ENCODE measurements around the gene RHOT2.

Gene RHOT2

DNA sequence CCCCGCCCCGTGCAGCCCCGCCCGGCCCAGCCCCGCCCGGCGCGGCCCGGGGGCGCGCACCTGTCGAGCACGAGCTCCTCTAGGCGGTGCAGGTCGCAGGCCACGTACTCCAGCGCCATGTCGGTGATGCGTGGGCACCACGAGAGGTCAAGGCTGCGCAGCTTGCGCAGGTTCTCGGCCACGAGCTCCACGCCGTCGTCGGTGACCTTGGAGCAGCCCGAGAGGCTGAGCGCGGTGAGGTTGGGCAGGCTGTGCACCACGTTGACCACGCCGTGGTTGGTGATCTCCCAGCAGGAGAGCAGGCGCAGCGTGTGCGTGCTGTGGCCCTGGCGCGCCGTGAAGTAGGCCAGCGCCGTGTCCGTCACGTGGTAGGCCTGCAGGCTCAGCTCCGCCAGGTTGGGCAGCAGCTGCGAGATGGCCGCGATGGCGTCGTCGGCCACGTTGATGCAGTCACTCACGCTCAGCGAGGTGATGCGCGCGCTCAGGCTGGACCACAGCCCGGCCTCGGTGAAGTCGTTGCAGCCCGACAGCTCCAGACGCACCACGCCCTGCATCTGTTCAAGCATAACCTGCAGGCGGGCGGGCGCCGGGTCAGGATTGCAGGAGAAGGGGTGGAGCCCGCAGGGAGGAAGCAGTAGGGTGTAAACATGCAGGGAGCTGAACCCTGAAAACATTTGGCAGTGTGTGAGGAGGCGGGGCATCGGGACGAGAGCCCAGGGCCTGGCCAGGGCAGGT is 27.6 kb downstream of the RHOT2 start:
- in situ Hi-C loops (cut with MboI; ENCODE audit: low sequenced_read_pairs): no loop called here

DNA sequence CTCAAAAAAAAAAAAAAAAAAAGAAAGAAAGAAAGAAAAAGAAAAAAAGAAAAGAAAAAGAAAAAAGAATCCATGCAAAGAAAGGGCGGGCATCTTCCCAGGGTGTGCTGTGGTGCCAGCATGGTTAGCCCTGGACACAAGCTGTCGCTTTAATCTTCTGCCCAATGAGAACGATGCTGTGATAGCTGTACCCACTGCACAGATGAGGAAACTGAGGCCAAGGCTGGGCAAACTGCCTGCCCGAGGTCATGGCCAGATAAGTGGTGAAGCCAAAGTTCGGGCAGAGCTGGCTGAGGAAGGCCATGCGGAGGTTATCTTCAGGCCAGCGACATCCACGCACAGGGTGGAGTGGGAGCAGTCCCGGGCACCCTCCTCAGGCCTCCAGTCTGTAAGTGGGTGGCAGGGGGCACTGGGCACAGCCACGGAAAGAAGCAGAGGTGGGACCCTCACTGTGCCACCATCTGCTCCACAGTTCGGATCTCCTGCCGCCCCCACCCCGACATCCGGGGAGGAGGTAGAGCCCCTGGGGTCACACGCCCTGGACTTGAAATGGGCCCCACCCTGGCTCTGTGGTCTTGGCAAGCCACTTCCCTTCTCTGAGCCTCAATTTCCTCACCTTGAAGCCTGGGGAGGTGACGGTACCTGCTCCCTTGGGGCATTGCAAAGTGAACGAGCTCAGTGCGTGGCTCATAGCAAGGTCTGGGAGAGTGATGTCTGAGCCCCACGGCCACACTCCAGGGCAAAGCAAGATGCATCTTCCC is 31.2 kb downstream of the RHOT2 start:
- in situ Hi-C loops (cut with MboI; ENCODE audit: low sequenced_read_pairs): no loop called here

DNA sequence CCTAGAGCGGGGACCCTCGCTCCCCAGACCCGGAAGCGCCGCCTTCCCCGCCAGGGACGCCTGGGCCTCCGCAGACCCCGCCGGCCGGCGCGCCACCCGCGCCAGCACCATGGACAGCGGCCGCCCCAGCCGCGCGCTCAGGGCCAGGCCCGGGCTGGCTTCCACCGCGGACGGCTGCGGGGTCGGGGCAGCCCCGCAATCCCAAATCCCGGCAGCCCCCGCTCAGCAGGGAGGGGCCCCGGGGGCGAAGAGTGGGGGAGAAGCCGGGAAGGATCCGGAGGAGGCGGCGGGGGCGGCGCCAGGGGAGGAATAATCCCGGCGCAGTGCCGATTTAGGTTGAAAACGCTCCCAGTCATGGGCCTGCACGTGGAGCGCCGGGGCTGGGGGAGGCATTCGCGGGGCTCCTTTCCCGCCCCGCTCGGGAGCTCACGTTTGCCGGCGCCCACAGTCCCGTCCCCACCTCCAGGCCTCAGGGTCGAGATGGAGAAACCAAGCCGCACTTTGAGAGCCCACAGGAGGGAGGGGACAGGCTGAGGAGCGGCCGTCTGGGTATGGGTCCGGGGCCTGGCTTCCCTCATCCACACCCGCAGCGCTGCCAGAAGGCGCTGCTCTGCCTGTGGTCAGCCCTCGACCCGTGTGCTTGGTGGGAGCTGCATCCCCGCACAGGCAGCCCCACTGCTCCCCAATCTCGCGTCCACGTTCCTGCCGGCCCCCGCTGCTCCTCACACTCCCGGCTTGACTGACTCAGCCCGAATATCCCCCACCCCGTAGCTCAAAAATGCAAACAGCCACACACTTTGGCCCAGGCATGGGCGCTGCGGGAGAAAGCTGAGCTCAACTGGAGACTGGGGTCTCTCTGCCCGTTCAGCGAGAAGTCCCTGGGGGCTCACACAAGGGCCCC is 33.0 kb downstream of the RHOT2 start:
- in situ Hi-C loops (cut with MboI; ENCODE audit: low sequenced_read_pairs): no loop called here

DNA sequence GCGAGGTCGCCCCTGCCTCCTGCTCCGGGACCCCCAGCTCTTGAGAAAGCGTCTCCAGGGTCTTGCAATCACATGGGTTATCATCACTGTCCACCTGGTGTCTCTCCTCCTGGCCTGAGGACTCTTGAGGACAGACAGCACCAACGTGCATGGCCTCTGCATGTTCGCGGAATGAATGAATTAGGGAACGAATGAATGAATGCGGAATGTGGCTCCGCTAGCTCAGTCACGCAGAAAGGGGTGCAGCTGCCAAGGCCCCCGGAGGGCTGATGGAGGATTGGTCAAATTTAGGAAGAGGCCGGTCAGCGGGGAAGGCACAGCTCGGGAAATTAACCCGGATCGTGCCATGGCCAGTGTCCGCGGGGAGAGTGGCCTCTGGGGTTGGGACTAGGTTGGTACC is 34.4 kb downstream of the RHOT2 start:
- in situ Hi-C loops (cut with MboI; ENCODE audit: low sequenced_read_pairs): no loop called here

DNA sequence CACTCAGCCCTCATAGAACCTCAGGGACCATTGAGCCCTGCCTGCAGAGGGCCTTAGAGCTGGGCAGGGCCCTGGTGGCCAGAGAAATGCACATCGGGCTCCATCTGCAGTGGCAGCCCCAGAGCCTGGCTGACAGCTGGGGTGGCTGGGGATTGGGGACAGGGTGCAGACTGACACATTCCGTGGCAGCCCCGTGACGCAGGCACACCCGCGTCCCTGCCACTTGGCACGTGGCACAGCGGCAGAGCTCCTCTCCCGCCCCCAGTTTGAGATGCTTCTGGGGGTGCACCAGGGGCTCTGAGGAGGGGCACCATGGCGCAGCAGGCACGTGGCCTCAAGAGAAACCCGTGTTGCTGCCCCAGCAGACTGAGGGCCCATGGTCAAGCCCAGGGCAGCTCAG is 35.5 kb downstream of the RHOT2 start:
- in situ Hi-C loops (cut with MboI; ENCODE audit: low sequenced_read_pairs): no loop called here

DNA sequence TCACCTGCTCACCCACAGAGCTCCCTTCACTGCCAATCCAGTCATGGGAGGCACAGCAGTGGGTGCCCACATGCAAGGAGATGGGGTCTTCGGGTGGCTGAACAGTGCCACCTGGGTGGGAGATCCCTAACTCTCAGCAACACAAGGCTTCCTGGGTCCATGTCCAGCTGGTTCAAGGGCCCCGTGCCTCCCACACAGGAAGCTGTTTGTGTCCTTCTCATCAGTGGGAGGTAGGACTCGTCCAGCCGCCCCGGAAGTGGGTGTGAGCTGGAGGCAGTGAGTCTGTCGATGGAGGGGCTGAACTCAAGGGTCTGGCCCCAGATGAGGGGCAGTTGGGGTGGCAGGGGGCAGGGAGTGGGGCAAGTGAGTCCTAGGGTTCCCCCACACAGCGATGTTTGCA is 36.1 kb downstream of the RHOT2 start:
- in situ Hi-C loops (cut with MboI; ENCODE audit: low sequenced_read_pairs): no loop called here

DNA sequence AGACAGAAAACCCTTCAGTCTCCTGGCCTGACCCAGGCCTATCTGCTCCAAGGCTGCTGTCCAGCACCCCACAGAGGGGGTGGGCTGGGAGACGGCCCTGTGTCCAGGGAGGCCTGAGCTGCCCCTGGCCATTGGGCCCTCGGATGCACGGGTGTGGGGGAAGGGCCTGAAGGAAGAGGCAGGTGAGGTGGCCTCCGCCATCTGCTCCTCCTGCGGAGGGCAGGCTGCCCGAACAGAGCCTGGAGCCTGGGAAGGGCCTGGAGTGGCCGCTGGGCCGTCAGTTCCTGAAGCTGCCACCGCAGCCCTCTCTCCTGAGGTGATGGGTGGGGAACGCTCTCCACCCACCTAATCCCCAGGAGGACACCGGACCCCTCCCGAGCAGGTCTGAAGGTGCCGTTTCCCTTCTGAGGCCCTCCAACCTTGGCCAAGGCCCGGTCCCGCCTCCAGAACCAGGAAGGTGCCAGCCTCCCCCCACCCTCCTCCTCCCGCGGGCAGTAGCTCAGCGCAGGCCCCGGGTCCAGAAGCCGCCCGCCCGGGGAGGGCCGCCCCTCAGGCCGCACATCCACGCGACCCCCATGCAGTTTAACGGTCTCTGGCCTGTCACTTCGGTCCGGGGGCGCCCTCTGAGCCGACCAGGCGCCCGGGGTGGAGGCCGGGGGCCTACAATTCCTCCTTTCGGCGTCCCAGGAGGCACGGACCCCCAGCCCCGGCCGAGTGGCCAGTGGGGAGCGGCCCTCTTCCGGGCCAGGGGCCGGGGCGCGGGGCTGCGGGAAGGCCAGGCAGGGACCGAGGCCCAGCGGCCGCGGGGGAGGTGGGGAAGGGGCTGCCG is 36.8 kb downstream of the RHOT2 start:
- in situ Hi-C loops (cut with MboI; ENCODE audit: low sequenced_read_pairs): no loop called here

DNA sequence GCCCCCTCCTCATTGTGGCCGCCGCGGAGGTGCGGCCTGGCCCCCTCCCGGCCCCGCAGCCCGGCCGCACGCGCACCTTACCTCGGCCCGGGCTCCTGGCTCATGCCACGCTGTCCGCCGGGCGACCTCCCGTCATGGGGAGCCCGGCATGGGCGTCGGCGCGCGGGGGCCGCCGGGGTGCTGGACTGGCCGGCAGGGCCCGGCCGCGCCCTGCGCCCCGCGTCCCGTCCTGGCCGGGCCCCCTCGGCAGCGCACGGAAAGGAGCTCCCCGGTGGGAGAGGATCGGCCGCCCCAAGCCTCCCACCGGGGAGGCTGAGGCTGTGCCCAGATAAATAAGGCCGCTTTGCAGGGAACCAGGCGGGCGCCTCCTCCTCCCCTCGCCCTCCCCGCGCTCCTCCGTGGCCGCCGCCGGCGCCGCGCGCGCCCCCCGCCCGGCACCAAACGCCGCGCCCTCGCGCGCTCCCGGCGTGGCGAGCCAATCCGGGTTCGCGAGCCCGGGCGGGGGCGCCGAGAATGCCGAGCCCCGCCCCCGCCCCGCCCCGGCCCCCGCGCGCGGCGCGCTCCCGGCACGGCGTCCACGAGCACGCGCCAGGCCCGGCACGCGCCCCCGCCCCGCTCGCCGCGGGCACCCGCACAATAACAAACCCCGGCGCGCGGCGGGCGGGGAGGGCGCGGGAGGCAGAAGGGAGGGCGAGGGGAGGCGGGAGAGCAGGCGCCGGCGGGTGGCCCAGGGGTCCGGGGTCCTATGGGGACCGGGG is 37.7 kb downstream of the RHOT2 start, which contains the start of gene FBXL16:
FBXL16 (minus strand) TSS at position 371 of the 758 bp plus-strand sequence. CDS start 8,396 bp downstream, outside the sequence.
- in situ Hi-C loops (cut with MboI; ENCODE audit: low sequenced_read_pairs): no loop called here

DNA sequence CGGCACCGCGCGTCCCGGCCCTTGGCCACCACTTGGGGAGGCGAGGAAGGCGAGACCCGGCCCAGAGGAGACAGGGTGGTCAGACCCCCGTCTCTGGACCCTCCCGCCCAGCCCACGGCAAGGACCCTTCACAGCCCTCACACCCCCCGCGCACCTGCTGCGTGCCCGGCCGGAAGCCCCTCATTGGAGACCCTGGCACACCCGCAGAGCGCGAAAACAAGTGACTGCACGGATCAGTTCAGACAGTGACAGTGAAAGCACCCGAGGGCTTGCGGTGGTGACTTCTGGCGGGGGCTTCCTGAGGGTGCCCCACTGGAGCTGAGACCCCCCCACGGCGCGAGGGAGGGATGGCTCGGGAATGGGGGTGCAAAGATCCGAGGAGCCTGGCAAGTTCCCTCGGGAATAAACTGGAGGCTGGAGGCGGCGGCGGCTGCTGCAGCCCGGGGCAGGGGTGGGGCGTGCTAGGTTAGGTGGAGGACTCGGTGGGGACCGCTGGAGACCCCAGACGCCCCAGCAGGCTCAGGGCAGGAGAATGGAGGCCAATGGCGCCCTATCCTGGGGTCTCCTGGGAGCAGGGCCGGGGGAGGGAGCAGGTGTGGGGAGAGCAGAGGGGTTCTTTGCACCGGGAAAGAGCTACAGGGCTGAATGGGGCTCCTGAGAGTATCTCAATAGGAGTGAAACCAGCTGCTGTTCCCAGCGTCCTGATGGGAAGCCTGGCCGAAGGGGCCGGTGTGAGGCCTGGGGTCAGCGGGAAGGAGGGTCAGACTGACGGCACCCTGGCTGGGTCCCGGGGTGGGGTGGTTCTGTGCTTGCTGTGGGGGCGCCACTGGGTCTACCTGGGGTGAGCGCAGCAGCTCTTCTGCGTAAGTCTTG is 38.5 kb downstream of the RHOT2 start:
- in situ Hi-C loops (cut with MboI; ENCODE audit: low sequenced_read_pairs): no loop called here

DNA sequence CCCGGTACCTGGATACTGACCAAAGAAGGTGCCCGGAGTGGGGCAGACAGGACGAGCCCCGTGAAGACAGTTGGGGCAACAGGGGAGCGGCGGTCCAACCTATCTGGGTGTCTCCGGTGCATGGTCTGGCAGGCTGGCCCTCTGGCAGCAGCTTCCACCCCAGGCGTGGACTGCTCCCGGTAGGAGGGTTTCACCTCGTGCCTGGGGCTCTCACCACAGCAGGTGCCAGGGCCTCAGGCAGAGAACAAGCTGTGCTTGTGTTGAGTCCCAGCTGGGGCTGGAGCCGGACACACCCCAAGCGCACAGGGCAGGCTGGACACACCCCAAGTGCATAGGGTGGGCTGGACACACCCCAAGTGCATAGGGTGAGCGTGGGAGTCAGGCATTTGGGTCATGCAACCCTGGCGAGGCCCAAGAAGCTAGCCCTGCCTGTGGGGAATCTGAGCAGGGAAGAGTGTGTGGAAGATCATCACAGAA is 39.2 kb downstream of the RHOT2 start:
- in situ Hi-C loops (cut with MboI; ENCODE audit: low sequenced_read_pairs): no loop called here

DNA sequence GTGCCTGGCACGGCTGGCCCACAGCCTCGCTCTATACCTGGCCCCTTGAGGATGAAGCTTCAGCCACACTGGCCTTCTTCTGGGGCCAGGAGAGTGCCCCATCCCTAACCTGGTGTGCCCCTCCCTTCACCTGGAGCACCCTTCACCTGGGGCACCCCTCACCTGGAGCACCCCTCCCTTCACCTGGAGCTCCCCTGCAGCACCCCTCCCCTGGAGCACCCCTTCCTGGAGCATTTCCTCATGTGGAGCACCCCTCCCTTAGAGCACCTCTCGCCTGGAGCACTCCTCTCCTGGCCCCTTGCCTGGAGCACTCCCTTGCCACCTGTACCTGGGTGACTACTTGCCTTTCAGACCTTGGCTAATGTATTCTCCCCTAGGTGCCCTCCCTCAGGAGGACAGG is 40.1 kb downstream of the RHOT2 start:
- in situ Hi-C loops (cut with MboI; ENCODE audit: low sequenced_read_pairs): no loop called here

DNA sequence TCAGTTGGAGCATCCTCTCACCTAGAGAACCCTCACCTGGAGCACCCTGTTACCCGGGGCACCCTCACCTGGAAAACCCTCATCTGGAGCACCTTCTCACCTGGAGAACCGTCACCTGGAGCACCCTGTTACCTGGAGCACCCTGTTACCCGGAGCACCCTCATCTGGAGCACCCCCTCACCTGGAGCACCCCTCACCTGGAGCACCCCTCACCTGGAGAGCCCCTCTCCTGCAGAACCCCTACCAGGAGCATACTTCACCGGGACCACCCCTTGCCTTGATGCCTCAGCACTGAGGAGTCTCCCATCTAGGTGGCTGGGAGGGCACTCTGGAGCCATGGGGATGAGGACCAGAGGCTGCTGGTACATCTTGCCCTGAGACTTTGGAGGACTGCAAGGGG is 41.0 kb downstream of the RHOT2 start:
- in situ Hi-C loops (cut with MboI; ENCODE audit: low sequenced_read_pairs): no loop called here

DNA sequence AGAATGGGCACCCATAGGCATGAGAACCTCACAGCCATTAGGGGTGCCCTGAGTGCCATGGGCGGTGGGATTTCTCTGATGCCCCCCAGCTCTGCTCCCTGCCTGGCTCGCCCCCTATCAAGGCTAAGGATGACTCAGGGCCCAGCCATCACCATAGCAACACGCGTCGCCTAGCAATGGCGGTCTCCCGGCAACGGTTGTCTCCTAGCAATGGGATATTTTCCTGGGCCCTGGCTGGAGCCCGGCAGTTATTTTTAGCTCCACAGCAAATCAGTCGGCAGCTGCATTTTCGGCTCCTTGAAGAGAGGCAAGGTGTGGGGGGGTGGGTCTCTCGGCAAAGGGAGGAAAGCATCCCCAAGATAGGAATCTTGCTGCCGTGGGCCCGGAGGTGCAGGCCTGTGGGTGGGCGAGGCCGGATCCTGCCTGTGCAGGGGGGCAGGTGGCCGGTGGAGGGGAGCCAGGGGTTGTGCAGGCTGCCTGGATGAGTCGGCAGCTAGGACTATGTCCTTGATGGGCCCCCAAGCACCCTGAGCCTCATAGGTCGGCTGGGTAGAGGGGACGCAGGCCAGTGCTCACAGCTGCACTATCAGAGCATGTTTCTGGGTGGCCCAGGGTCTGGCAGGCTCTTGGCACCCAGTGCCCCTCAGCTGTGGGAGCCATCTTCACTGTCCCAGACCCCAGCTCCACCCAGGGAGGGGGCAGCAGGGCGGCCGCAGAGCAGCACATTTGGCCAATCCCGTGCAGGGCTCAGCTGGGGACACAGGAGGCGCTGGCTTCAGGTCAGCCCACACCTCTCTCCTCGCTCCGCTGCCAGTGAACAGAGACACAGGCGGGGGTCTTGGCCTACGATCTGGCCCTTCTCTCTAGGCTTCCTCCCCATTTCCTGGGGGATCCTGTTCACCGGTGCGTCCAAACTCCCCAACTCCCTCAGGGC is 41.9 kb downstream of the RHOT2 start:
- in situ Hi-C loops (cut with MboI; ENCODE audit: low sequenced_read_pairs): no loop called here

DNA sequence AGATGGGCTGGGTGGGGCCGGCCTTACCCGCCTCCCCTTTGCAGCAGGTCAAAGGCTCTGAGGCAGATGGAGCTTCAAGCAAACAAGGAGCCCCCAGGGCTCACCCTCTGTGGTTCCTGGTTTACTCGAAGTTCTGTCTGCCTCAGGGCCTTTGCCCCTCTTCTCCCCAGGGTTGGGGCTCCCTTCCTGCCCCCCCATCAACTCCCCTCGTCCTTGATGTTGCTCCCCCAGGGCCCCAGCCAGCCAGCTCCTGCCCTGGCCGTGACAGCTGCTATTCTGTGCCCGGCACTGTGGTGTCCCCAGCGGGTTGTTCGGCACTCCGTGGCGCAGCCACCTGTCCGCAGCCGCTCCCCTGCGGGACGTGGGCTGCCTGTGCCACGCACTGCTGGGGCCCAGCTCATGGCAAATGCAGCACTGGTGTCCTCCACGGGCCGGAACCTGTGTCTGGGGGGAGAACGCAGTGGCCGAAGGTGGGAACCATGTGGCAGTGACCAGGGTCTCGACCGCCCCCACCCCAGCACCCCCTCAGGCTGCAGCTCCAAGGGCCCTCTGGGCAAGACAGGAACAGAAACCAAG is 42.7 kb downstream of the RHOT2 start:
- in situ Hi-C loops (cut with MboI; ENCODE audit: low sequenced_read_pairs): no loop called here

DNA sequence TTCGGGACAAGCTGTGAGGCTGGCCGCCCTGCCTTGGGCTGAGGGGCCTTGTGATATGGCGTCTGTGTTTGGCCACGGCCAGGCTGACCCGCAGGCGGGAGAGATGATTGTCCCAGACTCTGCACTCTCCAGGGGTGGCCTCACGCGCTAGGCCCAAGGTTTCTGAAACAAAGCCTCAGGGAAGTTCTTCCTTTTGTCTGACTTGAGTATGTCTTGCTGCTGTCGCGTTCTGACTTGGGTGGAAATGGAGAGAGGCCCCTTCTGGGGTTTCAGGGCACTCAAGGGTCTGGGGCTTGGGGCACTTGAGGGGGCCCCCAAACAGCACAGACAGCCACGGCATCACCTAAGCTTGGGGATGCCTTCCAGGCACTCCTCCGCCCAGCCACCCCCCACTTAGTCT is 43.2 kb downstream of the RHOT2 start:
- in situ Hi-C loops (cut with MboI; ENCODE audit: low sequenced_read_pairs): no loop called here

DNA sequence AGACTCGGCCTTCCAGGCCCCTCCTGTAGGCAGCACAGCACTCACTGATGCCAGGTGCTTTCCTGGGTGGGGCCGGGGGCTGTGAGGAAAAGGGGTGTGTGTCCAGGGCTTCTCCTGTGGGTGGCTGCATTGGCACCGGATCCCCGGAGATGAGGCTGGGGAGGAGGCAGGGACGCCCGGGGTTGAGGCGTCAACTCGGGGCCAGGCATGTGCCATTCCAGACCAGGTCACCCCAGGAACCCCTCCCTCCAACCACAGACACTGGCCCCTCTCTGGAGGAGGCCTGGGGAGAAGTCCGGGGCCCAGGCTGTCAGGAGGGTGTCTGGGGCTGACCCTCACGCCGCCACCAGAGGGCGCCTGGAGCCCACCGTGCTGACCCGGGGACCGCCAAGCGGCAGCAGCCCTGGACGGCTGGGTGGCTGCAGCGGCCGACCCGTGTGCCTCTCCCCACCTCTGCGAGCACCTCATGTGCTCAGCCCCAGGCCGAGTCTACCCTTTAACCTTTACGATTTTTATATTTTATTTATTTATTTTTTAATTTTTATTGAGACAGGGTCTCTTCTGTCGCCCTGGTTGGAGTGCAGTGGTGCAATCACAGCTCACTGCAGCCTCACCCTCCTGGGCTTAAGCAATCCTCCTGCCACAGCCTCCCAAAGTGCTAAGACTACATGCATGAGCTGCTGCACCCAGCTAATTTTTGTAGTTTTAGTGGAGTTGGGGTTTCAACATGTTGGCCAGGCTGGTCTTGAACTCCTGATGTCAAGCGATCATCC is 43.8 kb downstream of the RHOT2 start:
- in situ Hi-C loops (cut with MboI; ENCODE audit: low sequenced_read_pairs): no loop called here

Measured in hTERT RPE-1 (cell line).